Measurements from ENCODE around the gene ELAVL2.

The ELAVL2 gene

DNA sequence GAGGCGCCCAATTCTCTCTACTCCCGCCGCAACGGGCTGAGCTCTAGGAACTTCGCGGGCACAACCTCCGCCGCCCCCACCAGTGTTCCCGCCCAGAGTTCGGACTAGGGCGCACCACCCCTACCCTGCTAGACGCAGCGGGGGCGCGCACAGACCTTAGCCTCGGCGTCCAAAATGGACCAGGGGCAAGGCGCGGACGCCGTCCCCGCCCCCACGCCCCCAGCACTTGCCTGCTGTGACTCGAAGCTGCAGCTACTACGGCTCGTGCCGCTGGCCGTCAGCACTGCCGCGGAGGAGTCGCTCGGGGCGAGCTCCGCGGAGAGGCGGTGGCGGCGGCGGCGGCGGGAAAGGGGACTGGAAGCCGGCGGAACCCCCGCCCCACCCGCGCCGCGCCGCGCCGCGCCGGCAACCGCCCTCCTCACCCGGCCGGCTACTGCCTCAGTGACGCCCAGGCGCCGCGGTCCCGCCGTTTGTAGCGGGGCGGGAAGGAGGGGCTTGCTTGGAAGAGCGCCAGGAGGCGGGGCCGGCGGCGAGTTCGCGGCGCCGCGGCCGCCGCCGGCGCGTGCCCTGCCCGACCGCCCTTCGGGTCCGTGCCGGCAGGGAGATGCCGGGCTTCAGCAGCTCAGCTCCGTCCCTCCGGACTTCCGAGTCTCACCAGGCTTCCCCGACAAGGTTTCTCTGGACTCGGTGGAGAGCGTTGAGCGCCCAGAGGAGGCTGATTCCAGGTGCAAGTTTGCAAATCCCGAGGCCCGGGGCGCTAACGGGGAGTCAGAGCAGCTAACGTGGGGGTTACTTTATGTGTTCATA lies 4.5 kb downstream of the ELAVL2 start:
- no peak for DNase-seq

DNA sequence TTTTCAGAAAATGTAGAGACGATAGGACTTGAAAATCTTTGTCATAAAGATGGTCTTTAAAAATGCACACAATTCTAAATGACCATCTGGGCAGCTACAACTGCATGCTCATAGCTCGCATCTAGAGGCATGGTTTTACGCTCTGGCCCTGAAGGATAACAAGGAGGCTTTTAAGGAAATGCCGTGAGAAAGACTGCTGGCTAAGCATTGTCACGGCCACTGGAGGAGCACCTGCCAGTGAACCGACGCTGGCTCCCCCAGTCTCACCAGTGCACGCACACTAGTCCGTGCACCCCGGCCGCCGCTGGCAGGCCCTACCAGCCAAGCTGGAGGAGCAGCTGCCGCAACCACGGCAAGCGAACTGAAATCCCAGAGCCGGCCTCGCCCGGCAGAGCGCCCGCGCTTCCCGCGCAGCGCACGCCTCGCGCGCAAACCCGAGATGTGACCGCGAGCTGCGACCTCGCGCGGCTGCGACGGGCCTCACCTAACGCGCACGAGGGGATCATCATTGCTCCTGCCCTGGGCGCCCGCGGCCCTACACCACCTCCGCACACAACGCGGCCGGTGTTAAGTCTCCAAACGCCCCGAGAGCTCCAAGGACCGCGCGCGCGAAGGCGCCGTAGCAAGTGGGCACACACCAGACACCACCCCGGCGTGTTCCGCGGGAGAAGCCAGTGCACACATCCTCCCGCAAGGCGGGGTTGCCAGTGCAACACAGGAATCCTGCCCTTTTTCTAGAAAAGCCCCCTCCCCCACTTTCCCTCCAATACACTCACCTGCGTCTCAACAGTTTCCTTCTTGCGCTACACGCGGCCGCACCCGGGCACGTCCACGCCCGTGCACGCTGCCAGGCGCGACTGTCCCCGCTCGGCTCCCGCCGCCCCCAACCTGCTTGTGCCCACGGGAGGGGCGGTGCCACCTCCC lies 5.3 kb downstream of the ELAVL2 start:
- no peak for DNase-seq

DNA sequence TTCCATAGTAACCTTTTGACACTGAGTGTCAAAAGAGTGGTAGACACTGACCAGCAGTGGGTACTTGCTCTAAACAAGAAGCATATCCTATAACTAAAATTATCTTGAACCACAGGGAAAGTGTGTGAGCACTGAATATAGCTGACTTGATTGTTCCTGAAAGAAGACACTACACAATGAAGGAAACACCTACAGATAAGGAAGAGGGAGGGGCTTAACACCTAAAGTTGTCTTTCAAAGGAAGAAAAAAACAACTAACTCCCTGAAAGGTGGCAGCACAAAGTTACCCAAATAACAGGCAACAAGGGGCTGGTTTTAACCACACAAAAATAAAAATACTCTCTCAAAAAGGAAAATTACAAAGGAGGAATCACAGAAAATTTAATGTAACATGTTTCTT lies 6.6 kb downstream of the ELAVL2 start:
- no peak for DNase-seq

DNA sequence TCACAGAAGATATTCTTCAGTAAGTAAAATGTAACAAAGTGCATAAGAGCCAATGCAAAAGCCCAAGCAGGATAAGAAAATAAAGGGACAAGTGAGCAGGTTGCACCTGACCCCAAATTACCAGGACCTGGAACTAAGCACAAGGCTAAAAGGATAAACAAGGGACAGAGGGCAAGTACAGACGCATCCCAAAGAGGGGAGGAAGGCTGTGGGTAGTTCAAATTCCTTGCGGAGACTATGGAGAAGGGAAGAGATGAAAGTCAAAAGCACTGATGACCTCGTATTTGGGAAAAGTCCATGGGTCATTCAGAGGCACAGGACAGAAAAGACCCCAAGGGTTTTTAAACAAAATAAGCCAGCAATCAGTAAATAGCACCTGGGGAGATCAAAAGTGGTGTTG lies 11.8 kb downstream of the ELAVL2 start:
- no peak for DNase-seq

DNA sequence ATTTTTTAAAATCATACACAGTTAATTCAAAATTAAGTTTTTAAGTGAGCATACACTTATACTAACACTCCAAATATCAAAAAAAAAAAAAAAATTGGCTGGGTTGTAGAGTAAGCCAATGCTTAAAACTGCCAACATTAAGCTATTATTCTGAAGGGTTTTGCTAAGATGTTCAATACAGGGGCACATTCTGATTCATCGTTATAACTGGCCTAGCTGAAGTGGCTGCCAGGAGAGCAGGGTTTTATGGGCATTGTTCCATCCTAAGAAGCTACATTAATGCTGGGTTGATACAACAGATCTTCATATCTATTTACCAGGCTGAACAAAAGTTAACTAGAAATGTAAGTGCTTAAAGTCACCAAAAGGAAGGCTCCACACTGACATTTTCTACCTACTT lies 13.4 kb downstream of the ELAVL2 start:
- no peak for DNase-seq

DNA sequence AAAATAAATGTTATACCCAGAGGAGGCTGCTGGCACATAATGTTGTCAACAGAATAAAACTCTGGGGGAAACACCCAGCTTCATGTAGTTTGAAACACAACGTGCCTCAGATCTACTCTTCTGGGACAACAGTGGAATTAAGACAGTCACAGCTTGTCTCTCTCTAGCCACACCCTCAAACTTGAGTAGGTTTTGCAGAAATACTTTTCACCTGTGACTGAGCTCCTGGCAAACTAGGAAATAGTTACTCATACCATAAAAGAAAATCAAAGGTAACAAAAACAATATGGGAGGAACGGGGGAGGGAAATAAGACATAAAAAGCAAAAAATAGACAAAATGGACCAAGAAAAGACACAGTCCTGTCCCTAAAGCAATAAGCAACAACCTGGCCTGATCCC lies 14.4 kb downstream of the ELAVL2 start:
- DNase-seq = no peak

DNA sequence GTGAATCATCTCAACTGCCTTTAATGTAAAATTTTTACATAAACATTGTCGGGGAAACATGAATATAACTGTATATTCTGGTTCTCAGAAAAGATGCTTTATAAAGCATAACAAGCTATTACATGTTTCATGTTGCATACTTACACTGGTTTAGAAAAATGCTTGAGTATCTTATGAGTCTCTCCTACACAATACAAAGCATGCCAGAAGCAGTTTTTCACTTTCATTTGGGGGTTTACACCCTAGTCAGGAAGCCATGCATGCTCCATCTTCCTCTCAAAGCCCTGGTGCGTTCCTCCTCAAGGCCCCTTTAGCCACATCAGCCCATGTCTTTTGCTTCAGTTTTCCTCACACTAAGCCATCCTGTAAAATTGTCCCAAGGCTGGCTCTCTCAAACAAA lies 22.8 kb downstream of the ELAVL2 start:
- DNase-seq = no peak

DNA sequence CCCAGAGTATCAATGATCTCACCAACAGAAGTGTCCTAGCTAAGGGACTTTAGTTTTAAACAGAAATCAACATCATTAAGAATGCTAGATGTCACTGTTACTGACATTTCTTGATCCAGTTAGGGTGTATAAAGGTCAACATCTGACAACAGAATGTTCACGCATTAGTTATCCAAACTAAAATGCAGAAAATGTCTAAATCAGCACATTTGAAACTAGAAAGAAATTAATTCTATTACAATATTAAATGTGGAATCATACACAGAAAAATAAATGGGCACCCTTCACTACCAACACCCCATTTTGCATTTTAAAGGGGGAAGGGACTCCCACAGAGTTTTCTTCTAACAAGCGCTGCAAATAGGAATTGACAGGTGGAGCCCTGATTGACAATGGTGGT lies 24.5 kb downstream of the ELAVL2 start:
- no peak for DNase-seq

DNA sequence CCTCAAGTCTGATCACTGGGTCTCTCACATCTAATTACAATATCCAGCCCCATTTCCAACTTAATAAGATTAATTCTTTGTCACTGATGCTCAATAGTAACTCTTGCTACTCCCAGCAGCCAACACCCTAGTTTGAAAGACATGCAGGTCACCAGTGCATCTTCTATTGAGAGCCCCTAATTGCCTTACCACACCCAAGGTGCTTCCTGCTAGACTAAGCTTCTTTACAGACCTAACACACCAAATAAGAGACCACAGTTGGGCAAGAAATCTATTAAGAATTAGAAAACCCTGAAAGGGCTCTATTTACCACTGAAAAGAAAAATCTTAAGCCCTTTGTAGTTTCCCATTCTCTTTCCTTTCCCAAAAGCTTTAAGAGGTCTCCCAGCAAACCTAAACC lies 26.5 kb downstream of the ELAVL2 start:
- DNase-seq = no peak

DNA sequence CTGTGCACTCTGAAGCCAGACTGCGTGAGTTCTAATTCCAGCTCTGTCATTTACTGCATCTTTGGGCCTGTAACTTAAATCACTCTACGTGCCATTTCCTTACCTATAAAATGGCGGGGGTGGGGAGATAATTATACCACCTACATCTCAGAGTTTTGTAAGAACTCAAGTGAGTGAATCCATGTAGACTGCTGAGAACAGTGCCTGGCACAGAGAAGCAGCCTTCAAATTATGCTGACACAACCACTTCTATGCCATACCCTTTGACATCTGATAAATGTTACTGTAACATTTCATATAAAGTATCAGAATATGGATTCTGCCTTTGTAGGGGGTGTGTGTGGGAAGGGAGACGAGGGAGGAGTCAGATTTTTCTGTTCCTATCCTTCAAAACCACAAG lies 27.7 kb downstream of the ELAVL2 start:
- DNase-seq = no peak

DNA sequence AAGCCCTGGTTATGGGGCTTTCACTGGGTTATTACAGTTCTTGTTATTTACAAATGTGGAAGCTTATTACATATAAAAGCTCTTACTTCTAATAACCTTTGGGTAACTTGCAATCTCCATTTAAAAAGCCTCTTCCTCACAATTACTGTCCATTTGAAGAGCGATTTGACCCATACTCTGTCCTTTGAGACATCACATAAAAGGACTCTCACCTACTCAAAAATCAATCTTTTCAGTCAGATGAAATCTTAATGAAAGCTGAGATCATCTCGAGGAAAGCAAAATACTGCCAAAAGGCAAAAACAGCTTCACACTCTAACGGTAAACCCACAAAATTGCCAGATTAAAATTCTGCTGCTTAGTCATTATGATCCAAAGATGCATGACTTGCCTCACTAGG lies 29.8 kb downstream of the ELAVL2 start:
- DNase-seq = no peak

DNA sequence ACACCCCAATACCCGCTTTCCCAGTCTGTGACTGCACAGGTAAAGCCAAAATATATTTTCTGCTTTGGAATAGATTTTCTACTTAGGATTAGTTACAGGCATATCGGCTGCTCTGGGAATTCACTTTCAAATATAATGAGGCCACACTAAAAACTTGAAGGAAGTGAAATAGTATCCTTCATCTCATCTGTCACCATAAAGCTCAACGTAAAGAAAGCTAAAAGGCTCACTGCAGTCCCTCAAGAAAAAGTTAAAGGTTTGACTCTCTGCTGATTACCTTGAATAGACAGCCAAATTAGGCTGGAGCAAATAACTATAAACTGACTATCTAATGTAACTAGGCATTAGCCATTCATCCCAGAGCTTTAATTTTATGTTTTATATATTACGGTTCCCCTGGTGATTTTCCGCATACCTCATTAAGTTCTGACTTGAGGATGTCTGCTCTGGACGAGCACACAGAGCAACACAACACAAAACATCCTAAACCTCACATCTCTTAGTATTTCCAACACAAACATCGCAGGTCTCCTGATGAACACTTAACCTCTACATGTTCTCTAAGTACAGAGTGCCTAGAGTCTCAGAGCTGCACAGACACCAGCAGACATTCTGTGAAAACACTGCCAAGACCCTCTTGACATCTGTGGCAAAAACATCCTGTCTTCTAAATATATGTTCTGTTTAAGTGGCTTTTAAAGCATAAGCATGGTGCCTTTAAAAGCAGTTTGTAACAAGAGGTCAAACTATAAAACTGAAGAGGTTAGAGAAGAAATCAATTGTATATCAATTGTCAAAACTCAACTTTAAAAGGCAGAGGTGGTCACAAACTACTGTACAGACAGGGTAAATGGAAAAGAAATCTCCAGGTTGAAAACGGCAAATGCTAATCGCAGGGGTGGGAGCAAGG lies 35.4 kb downstream of the ELAVL2 start:
- DNase-seq = no peak

DNA sequence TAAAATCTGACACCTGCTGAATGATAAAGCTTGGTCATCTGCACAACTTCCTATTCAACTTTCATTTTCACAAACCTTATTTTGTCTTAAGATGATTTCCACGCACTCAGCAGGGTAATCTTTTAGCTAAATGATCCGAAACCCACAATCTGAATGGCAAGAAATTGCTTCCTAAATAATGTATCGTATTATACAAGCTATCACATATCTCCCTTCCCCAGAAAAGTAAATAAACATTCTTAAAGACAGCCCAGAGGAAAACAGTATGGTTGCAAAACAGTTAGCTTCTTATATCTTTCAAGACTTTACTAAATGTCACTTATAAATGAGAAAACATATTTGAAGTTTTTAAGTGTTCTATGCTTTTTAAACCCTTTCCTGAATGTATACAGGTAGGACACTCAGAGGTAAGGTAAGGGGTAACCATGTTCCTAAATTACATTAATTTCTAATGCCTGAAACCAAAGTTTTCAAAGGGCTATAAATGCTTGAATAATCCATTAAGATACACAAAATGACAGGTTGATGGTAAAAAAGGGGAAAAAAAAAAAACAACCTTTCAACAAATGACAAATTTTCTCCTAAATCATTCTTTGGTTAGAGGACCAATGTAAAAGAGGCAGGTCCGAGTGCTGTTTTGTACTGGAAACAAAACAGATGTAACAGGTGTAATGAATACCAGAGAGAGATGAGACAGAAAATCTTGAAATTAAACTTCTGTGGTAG lies 36.3 kb downstream of the ELAVL2 start:
- no peak for DNase-seq

DNA sequence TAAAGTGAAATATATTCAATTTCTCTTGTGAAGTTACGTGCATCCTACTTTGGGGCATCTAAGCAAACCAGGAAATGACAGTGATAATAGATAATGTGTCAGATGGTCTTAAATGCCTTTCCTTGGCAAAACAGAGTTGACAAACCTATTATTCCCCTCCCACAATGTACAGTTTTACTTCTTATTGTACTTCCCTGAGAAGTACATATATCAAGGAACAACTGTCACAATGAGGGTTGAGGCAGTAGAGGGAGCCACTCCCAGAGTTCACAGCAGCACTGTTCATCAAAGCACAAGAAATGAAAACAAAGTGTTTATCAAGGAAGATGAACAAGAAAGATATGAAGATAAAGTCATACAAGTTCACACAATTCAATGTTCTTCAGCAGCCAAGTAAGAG lies 41.1 kb downstream of the ELAVL2 start:
- no peak for DNase-seq

DNA sequence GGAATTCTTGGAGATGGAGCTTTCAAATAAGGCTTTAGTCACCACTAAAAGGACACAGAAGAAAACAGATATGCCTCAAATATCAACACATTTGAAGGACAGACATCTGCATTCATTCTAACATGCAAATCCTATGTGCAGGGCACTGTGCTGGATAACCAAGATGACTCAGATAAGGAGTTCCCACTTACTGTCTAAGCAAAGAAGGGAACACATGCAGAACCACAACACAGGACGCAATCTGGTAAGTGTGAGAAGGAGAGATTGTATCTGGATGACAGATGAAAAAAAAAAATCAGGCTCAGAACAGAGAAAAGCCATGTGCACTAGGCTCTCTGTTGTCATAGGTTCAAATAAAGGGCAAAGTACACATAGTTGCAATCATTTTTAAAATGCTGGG lies 42.5 kb downstream of the ELAVL2 start:
- DNase-seq = no peak

DNA sequence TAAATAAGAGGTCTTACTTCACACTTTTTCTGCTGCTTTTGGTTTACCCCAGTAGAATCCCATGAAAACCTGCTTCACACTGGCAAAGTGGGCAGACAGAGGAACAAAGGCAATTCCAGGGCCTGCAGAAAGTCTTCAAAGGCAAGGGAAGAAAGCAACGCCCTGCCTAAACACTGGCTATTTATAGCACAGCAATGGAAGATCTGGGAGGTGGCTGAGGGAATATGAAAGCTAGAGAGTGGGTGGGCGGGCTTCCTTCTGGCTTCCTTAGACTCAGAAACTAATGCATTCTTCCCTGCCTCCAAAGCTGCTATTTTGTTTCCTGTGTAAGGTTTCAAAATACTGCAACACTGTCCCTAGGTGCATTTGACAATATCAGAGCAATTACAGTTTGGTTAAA lies 46.8 kb downstream of the ELAVL2 start:
- DNase-seq = no peak

DNA sequence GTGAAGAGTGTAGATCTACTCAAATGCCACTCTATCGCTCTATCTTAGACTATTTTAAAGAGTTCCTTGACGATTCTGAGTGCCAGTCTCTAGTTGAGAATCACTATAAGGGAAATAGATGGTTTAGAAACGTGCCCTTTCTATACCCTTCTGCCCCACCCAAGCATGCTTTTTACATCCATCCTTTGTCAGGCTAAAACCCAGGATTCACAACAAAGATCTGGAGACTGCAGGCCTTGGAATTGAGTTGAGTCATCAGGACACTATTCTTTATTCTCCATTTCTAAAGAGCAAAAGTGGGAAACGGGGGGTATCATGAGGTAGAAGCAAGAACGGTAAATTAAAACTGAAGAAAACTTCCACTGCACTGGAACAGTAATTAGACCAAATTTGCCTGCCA lies 48.7 kb downstream of the ELAVL2 start:
- no peak for DNase-seq

DNA sequence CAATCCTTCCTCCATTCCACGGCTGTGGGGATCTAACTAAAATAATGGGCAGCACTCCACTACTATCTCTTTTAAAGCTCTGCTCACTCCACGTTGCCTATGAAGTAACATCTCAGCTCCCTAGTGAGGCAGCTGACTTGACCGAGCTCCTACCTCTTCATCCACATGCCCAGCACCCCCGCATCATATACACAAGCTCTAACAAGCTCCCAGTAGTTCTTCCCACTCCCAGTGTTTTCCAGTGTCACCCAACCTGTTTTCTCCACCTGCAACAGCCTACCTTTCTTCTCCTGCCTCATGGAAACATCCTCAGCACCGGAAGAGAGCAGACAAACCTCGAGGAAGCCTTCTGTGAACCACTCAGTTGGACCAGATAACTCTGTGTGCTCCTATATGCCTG lies 50.5 kb downstream of the ELAVL2 start:
- no peak for DNase-seq

DNA sequence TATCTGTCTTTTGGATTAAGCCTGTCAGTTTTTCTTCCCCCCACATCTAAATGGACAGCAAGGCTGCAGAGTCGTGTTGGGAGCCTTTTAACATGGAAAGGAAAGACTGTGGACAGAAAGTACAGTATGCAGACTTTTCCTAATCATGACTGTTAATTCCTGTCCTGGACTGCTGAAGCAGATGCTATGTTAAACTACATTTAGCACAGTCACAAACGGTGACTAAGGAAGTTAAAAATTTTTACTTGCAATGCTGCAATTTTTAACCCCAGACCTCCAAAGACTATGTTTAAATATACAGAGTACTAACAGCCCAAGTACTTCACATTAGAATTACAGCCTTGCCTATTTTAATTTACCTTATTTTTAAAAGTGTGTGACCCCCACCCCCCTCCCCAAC lies 51.8 kb downstream of the ELAVL2 start:
- no peak for DNase-seq

DNA sequence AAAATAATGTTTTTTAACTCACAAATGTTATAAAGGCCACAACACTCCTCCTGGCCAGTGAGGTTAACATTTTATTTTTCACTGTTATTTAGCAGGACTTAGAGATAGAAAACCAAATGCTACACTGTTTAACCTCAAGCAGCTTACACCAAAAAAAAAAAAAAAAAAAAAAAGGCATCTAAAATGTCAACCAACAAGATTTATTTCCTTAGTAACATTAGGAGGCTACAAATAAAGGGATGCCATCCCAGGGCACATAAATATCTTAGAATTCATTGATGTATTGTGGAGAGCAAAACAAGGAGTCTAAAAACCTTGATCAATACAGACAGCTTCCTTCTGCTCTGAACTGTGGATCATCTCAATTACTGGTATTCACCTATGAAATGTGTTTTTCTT lies 53.7 kb downstream of the ELAVL2 start:
- no peak for DNase-seq

DNA sequence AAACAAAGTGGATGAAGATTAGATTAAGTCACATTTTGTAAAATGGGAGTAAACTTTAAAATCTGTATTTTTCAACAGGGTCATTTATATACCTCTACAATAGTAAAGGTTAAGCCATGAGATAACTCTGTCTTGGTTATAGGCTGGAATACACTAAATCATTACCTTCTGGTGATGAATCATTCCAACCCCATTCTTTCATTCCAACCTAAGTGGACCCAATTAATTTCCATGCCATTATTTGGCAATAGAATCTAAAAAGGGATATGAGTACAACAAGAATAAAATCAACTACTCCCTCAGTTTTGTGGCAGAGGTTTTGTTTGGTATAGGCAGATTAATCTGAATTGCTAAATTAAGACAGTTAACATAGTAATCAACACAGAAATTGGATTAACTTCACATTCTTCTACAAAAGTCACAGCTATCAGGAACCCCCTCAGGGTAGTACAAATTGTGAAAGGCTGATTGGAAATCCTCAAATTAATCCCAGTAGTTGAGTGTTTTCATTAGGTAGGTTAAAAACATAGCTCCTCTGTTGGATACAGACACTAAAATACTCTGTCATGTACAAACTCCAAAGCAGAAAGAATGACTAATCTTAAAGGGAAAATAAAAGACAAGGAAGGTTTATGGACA lies 54.2 kb downstream of the ELAVL2 start:
- no peak for DNase-seq

Measured in CD4-positive, alpha-beta T cell treated with Interleukin-4 for 1 hour (primary cell).